ENCODE results near the gene ACCSL.

ACCSL gene

GRCh38 chr11:44058275-44058674 is 10.5 kb downstream of the ACCSL start:
- DNase-seq (ENCODE audit: low spot score) = no peak

- DNase-seq (ENCODE audit: low spot score) = no peak
These were observed 17.4 kb downstream of the ACCSL start for GRCh38 chr11:44065161-44065661.

GRCh38 chr11:44065841-44066731 is 18.3 kb downstream of the ACCSL start, which contains the start of gene ACCS:
TSS of gene ACCS (plus strand) at chr11:44066270. CDS start at chr11:44067628, 1,358 bp downstream.
- peak; percentile 87 for DNase-seq (ENCODE audit: low spot score)

GRCh38 chr11:44066732-44067141 is 19.0 kb downstream of the ACCSL start:
- peak; percentile 70 for DNase-seq (ENCODE audit: low spot score)

- peak; percentile 8 for DNase-seq (ENCODE audit: low spot score)
These were observed 19.5 kb downstream of the ACCSL start for GRCh38 chr11:44067266-44067665.

GRCh38 chr11:44068180-44068579 is 20.4 kb downstream of the ACCSL start:
- no peak for DNase-seq (ENCODE audit: low spot score)

- DNase-seq (ENCODE audit: low spot score) = no peak
These were observed 23.4 kb downstream of the ACCSL start for GRCh38 chr11:44071157-44071556.

GRCh38 chr11:44072757-44073658 is 25.2 kb downstream of the ACCSL start:
- no peak for DNase-seq (ENCODE audit: low spot score)

- DNase-seq (ENCODE audit: low spot score) = no peak
These were observed 31.0 kb downstream of the ACCSL start for GRCh38 chr11:44078794-44079193.

GRCh38 chr11:44079376-44079775 is 31.6 kb downstream of the ACCSL start:
- no peak for DNase-seq (ENCODE audit: low spot score)

- DNase-seq (ENCODE audit: low spot score) = no peak
These were observed 33.2 kb downstream of the ACCSL start for GRCh38 chr11:44080951-44081350.

GRCh38 chr11:44082645-44083044 is 34.9 kb downstream of the ACCSL start:
- no peak for DNase-seq (ENCODE audit: low spot score)

- no peak for DNase-seq (ENCODE audit: low spot score)
These were observed 35.7 kb downstream of the ACCSL start for GRCh38 chr11:44083433-44083832.

- no peak for DNase-seq (ENCODE audit: low spot score)
These were observed 36.1 kb downstream of the ACCSL start for GRCh38 chr11:44083906-44084305.

- DNase-seq (ENCODE audit: low spot score) = no peak
These were observed 37.5 kb downstream of the ACCSL start for GRCh38 chr11:44085330-44085729.

GRCh38 chr11:44088377-44088776 is 40.6 kb downstream of the ACCSL start:
- no peak for DNase-seq (ENCODE audit: low spot score)

GRCh38 chr11:44088871-44089270 is 41.1 kb downstream of the ACCSL start:
- no peak for DNase-seq (ENCODE audit: low spot score)

GRCh38 chr11:44090539-44090938 is 42.8 kb downstream of the ACCSL start:
- DNase-seq (ENCODE audit: low spot score) = no peak

GRCh38 chr11:44094260-44094868 is 46.6 kb downstream of the ACCSL start:
- DNase-seq (ENCODE audit: low spot score) = peak; percentile 87

GRCh38 chr11:44095506-44096359 is 48.0 kb downstream of the ACCSL start, which contains the start of gene EXT2:
TSS of gene EXT2 (plus strand) at chr11:44095678. CDS start at chr11:44107713, 12,035 bp downstream.
- peak; percentile 86 for DNase-seq (ENCODE audit: low spot score)

Measured in hematopoietic multipotent progenitor cell treated with erythropoietin and hydrocortisone succinate and interleukin-3 and kit ligand, for 15 days (in vitro differentiated cells).